SK-N-SH treated with all-trans-retinoic acid at 6 μM for 48 hours (cell line): ENCODE measurements around the gene SOX30.
A peak's percentile ranks its signal among the peaks of the same experiment; 100 is the strongest.

Experiments used
- ATAC-seq: fragments of 200-7000 bp; cut with Tn5 transposase; 3 replicates; pipeline ENCODE4 v1.9.1; 2020; ENCODE audit warnings: mild to moderate bottlenecking, moderate library complexity
- ARNTL ChIP-seq: fragments of 450-650 bp; formaldehyde crosslinking; IDR thresholded peaks from 2 replicates; pipeline ENCODE4 v1.5.0; 2020; ENCODE audit warnings: low read depth, mild to moderate bottlenecking, moderate library complexity, borderline replicate concordance
- BACH2 ChIP-seq: fragments of 250-450 bp; sonication (Bioruptor Pico); IDR thresholded peaks from 2 replicates; pipeline ENCODE4 v1.9.0; 2021; ENCODE audit warnings: mild to moderate bottlenecking, borderline replicate concordance
- CSDC2 ChIP-seq: fragments of 250-450 bp; sonication (Bioruptor Pico); IDR thresholded peaks from 2 replicates; pipeline ENCODE4 v1.5.0; 2020; ENCODE audit warnings: mild to moderate bottlenecking, moderate library complexity
- ESRRG ChIP-seq: fragments of 250-450 bp; sonication (Bioruptor Pico); IDR thresholded peaks from 2 replicates; pipeline ENCODE4 v1.6.1; 2021; ENCODE audit warnings: mild to moderate bottlenecking
- OSR1 ChIP-seq: fragments of 250-450 bp; sonication (Bioruptor Pico); IDR thresholded peaks from 2 replicates; pipeline ENCODE4 v1.8.0; 2022; ENCODE audit warnings: moderate library complexity, mild to moderate bottlenecking, inconsistent platforms
- PPARA ChIP-seq: fragments of 250-450 bp; sonication (Bioruptor Pico); IDR thresholded peaks from 2 replicates; pipeline ENCODE4 v1.5.0; 2020; ENCODE audit warnings: mild to moderate bottlenecking, borderline replicate concordance
- TCF4 ChIP-seq: fragments of 250-450 bp; sonication (Bioruptor Pico); IDR thresholded peaks from 2 replicates; pipeline ENCODE4 v1.8.0; 2021; ENCODE audit warnings: mild to moderate bottlenecking, moderate library complexity, borderline replicate concordance
- TOX ChIP-seq: fragments of 250-450 bp; sonication (Bioruptor Pico); IDR thresholded peaks from 2 replicates; pipeline ENCODE4 v1.8.0; 2021; ENCODE audit warnings: mild to moderate bottlenecking, moderate library complexity, borderline replicate concordance
- ZC3H10 ChIP-seq: fragments of 250-450 bp; sonication (Bioruptor Pico); IDR thresholded peaks from 2 replicates; pipeline ENCODE4 v1.5.1; 2021; ENCODE audit warnings: mild to moderate bottlenecking, moderate library complexity
- ZFP3 ChIP-seq: fragments of 250-450 bp; sonication (Bioruptor Pico); IDR thresholded peaks from 2 replicates; pipeline ENCODE4 v1.5.0; 2020; ENCODE audit warnings: mild to moderate bottlenecking, moderate library complexity
- ZFP30 ChIP-seq: fragments of 450-650 bp; formaldehyde crosslinking; IDR thresholded peaks from 2 replicates; pipeline ENCODE4 v1.5.0; 2022; ENCODE audit warnings: mild to moderate bottlenecking, moderate library complexity
- ZNF565 ChIP-seq: fragments of 450-650 bp; formaldehyde crosslinking; conservative IDR thresholded peaks from 2 replicates; pipeline ENCODE4 v1.5.0; 2020; ENCODE audit warnings: low read depth, mild to moderate bottlenecking, moderate library complexity
- ZNF70 ChIP-seq: fragments of 450-650 bp; formaldehyde crosslinking; IDR thresholded peaks from 2 replicates; pipeline ENCODE4 v1.5.0; 2020; ENCODE audit warnings: mild to moderate bottlenecking, moderate library complexity
- ZNF8 ChIP-seq: fragments of 450-650 bp; formaldehyde crosslinking; IDR thresholded peaks from 2 replicates; pipeline ENCODE4 v1.5.0; 2020; ENCODE audit warnings: mild to moderate bottlenecking, moderate library complexity
- TF ChIP-seq, protein P1 (sequence below): fragments of 250-450 bp; sonication (Bioruptor Pico); IDR thresholded peaks from 2 replicates; pipeline ENCODE4 v1.5.0; 2020; ENCODE audit warnings: mild to moderate bottlenecking, moderate library complexity
- TF ChIP-seq, protein P2 (sequence below): fragments of 250-450 bp; sonication (Bioruptor Pico); IDR thresholded peaks from 2 replicates; pipeline ENCODE4 v1.8.0; 2021; ENCODE audit warnings: low read depth, mild to moderate bottlenecking, moderate library complexity, borderline replicate concordance
- TF ChIP-seq, protein P3 (sequence below): fragments of 250-450 bp; sonication (Bioruptor Pico); IDR thresholded peaks from 2 replicates; pipeline ENCODE4 v1.5.1; 2020; ENCODE audit warnings: low read depth, mild to moderate bottlenecking, moderate library complexity
- TF ChIP-seq, protein P4 (sequence below): fragments of 250-450 bp; sonication (Bioruptor Pico); IDR thresholded peaks from 2 replicates; pipeline ENCODE4 v1.8.0; 2020; ENCODE audit warnings: mild to moderate bottlenecking, moderate library complexity, borderline replicate concordance

SOX30 gene

DNA sequence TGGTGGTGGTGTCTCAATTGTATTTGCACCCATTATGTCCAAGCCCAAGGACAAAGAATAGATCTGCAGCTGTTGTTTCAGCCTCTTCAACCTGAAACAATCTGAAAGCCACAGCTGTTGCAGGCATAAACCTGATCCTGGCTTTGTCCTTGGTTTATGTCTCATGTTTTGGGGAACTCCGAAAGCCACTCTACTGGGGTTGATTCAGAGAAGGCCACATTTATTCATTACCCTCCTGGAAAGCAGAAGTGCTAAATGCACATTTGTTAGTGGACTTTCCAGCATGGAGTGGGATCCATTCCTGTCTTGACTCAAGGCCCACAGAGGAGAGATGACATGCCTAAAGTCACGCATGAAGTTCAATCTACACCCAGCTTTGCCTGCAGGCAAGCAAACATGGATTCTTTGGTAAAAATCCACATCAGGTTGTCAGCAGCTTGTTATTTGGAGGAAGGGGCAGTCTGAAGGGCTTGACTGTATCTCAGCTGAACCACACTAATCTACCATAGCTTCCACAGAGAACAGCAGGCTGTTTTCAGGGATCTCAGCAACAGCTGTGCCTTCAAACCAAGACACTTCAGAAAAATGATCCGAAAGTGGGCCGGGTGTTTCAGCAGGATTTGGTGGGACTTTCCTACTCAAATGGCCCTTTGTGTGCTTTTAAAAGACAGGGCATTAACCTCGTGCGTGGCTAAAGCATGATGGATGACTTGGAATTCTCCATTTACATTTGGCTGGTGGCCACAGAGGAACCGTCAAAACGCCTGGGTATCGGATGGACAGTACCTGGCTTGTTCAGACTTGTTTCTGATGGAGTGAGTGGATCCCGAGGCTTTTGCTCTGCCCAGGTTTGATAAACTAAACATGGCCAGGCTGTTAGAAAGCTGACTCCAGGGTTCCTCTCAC is 40.4 kb downstream of the SOX30 start:
- peak; percentile 45; the same call in 2 of the 3 replicates for ATAC-seq
- TF ChIP-seq OSR1 (CRISPR knock-in tag): no peak
- TF ChIP-seq PPARA (CRISPR knock-in tag): no peak
- TF ChIP-seq TOX: 0 out of 2 replicates have a peak, but pooled peaks have one; percentile 9
- TF ChIP-seq ZFP30 (CRISPR knock-in tag): no peak
- TF ChIP-seq, all 23 proteins: peak for 1

DNA sequence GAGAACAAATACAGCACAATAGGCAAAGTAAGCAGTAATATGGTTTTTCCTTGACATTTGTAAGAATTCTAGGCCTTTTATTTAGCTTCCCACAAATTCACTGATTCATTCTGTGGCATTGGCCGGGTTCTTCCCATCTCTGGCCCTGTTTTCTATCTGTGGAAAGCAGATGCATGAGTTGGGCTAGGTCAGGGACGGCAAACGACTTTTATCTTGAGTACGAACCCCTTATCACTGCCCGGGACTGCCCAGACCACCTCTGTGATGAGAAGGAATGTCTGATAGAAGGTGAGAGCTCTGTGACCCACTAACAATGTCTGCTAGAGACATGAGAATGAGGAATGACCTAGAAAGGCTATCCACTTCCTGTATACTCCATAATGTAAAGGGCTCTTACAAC is 41.2 kb downstream of the SOX30 start:
- TF ChIP-seq ZNF8 (CRISPR knock-in tag) (no peak), ZFP30 (CRISPR knock-in tag) (no peak), ZC3H10 (no peak), ESRRG (CRISPR knock-in tag) (no peak)
- TF ChIP-seq, protein P1, sequence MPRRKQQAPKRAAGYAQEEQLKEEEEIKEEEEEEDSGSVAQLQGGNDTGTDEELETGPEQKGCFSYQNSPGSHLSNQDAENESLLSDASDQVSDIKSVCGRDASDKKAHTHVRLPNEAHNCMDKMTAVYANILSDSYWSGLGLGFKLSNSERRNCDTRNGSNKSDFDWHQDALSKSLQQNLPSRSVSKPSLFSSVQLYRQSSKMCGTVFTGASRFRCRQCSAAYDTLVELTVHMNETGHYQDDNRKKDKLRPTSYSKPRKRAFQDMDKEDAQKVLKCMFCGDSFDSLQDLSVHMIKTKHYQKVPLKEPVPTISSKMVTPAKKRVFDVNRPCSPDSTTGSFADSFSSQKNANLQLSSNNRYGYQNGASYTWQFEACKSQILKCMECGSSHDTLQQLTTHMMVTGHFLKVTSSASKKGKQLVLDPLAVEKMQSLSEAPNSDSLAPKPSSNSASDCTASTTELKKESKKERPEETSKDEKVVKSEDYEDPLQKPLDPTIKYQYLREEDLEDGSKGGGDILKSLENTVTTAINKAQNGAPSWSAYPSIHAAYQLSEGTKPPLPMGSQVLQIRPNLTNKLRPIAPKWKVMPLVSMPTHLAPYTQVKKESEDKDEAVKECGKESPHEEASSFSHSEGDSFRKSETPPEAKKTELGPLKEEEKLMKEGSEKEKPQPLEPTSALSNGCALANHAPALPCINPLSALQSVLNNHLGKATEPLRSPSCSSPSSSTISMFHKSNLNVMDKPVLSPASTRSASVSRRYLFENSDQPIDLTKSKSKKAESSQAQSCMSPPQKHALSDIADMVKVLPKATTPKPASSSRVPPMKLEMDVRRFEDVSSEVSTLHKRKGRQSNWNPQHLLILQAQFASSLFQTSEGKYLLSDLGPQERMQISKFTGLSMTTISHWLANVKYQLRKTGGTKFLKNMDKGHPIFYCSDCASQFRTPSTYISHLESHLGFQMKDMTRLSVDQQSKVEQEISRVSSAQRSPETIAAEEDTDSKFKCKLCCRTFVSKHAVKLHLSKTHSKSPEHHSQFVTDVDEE (CRISPR knock-in tag): no peak

DNA sequence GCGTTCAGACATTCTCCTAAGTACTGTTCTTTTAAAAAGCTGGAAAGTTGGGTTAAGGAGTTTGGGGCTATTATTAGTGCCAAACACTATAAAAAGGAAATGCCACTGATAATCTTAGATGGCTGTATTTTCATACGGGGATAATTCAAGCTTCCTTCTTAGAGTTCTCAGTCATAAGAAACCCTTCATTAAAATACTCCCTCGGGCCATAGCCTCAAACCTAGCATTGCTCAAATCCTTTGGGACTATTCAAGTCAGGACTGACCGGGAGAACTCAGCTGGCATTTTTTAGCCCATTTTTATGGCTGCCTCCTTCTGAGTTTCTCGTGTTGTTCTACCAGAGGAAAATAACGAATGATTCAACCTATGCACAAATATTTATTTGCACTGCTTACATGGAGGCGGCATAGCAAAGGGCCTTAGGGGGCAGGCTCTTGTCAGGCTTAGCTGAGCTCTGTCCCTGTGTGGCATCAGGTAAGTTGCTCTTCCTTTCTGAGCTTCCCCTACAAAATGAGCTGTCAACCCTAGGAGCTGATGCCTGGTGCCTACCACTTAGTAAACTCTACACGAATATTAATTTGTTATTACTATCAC is 43.2 kb downstream of the SOX30 start:
- no peak for ATAC-seq
- TF ChIP-seq ESRRG (CRISPR knock-in tag) (no peak), CSDC2 (CRISPR knock-in tag) (no peak), ZFP3 (CRISPR knock-in tag) (no peak), ZNF565 (no peak), ZFP30 (CRISPR knock-in tag) (no peak), TCF4 (CRISPR knock-in tag) (no peak), OSR1 (CRISPR knock-in tag) (no peak), BACH2 (no peak), ZC3H10 (no peak), ARNTL (CRISPR knock-in tag) (no peak), TOX (no peak), PPARA (CRISPR knock-in tag) (no peak), ZNF70 (no peak)
- TF ChIP-seq, protein P2, sequence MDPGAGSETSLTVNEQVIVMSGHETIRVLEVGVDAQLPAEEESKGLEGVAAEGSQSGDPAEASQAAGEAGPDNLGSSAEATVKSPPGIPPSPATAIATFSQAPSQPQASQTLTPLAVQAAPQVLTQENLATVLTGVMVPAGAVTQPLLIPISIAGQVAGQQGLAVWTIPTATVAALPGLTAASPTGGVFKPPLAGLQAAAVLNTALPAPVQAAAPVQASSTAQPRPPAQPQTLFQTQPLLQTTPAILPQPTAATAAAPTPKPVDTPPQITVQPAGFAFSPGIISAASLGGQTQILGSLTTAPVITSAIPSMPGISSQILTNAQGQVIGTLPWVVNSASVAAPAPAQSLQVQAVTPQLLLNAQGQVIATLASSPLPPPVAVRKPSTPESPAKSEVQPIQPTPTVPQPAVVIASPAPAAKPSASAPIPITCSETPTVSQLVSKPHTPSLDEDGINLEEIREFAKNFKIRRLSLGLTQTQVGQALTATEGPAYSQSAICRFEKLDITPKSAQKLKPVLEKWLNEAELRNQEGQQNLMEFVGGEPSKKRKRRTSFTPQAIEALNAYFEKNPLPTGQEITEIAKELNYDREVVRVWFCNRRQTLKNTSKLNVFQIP (CRISPR knock-in tag): no peak
- TF ChIP-seq, protein P1 (CRISPR knock-in tag): no peak
- TF ChIP-seq, protein P3, sequence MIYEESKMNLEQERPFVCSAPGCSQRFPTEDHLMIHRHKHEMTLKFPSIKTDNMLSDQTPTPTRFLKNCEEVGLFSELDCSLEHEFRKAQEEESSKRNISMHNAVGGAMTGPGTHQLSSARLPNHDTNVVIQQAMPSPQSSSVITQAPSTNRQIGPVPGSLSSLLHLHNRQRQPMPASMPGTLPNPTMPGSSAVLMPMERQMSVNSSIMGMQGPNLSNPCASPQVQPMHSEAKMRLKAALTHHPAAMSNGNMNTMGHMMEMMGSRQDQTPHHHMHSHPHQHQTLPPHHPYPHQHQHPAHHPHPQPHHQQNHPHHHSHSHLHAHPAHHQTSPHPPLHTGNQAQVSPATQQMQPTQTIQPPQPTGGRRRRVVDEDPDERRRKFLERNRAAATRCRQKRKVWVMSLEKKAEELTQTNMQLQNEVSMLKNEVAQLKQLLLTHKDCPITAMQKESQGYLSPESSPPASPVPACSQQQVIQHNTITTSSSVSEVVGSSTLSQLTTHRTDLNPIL: no peak
- TF ChIP-seq, protein P4, sequence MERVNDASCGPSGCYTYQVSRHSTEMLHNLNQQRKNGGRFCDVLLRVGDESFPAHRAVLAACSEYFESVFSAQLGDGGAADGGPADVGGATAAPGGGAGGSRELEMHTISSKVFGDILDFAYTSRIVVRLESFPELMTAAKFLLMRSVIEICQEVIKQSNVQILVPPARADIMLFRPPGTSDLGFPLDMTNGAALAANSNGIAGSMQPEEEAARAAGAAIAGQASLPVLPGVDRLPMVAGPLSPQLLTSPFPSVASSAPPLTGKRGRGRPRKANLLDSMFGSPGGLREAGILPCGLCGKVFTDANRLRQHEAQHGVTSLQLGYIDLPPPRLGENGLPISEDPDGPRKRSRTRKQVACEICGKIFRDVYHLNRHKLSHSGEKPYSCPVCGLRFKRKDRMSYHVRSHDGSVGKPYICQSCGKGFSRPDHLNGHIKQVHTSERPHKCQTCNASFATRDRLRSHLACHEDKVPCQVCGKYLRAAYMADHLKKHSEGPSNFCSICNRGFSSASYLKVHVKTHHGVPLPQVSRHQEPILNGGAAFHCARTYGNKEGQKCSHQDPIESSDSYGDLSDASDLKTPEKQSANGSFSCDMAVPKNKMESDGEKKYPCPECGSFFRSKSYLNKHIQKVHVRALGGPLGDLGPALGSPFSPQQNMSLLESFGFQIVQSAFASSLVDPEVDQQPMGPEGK (CRISPR knock-in tag): no peak

More for the DNA sequence above, 41.2 kb downstream of the SOX30 start:
- ATAC-seq: no peak
